ENCODE measurements around the gene P2RY12. TPM values are rescaled to one million over a fixed set of nuclear protein-coding genes. Genes with fewer than 3 reads are reported as not detected.

The P2RY12 gene
- total and polyA plus RNA-seq, 9 of the 15 experiments (the other 6 are each of a cell fraction or from before 2014, with no cell fraction given) = not detected

GRCh38 chr3:151393941-151394340, 9.4 kb upstream of the P2RY12 start:
- H3K27ac ChIP-seq (ENCODE audit: extremely low read depth, low read depth, low read length) = no peak overlapping the region
- no peaks in the 10 kb centered on the region for H3K79me2 ChIP-seq (ENCODE audit: control insufficient read depth, insufficient read depth, low read length)
- ChIA-PET CTCF (ENCODE audit: low intra/inter-chr PET ratio) (no interaction called here), POLR2A (no interaction called here)
- H3K4me2 ChIP-seq (ENCODE audit: insufficient read depth, low read length) = no peak overlapping the region
- ATAC-seq (no peak), DNase-seq (ENCODE audit: extremely low read depth in 1 of 4, low spot score in 3 of 4) (no peak), FAIRE-seq (no peak)
- H3K9me3 ChIP-seq (replicated peaks; ENCODE audit: control insufficient read depth, insufficient read depth, low read depth, low read length) = no peaks in the 10 kb centered on the region
- 3% methylated on average over 4 of the region's 4 CpGs for WGBS (ENCODE audit: insufficient coverage, low coverage, missing lambda C conversion rate)
- H3K36me3 ChIP-seq (ENCODE audit: control insufficient read depth, insufficient read depth, low read length) = no peaks in the 10 kb centered on the region
- intact Hi-C loops (cut with micrococcal nuclease) (no loop called here), in situ Hi-C loops (cut with MboI) (no loop called here)
- no peak overlapping the region for H3K4me3 ChIP-seq
- H3K4me1 ChIP-seq (replicated peaks in 1 of 2; ENCODE audit: control insufficient read depth in 2 of 2, insufficient read depth in 2 of 2, low read length in 2 of 2) = no peaks in the 10 kb centered on the region
- TF ChIP-seq XRCC4 (IDR thresholded peaks at IDR 0.05; ENCODE audit: extremely low read depth, insufficient read depth, insufficient read length) (no peak), GATAD2A (IDR thresholded peaks at IDR 0.05) (no peak), PKNOX1 (IDR thresholded peaks at IDR 0.05) (no peak), ZNF507 (tag; conservative IDR thresholded peaks at IDR 0.05) (no peak), MTA1 (IDR thresholded peaks at IDR 0.05; ENCODE audit: borderline replicate concordance) (no peak), SIRT6 (IDR thresholded peaks at IDR 0.05; ENCODE audit: low read depth, low read length) (no peak), HLTF (IDR thresholded peaks at IDR 0.05) (no peak), MED1 (CRISPR knock-in tag; IDR thresholded peaks at IDR 0.05; ENCODE audit: borderline replicate concordance) (no peak), MCM5 (IDR thresholded peaks at IDR 0.05; ENCODE audit: low read depth) (no peak), ZNF232 (CRISPR knock-in tag; IDR thresholded peaks at IDR 0.05) (no peak), ZNF436 (CRISPR knock-in tag; IDR thresholded peaks at IDR 0.05) (no peak), MCM7 (IDR thresholded peaks at IDR 0.05) (no peak)
- no peaks in the 10 kb centered on the region for H4K20me1 ChIP-seq (replicated peaks; ENCODE audit: control insufficient read depth, insufficient read depth, low read length)
- no peak overlapping the region for H3K9ac ChIP-seq (ENCODE audit: insufficient read depth in 1 of 2, low read depth in 2 of 2, low read length in 2 of 2)
- BruUV-seq (replicated peaks) = no TSS peak
- H3K27me3 ChIP-seq (ENCODE audit: control insufficient read depth in 2 of 2, insufficient read depth in 2 of 2, low read length in 2 of 2) = peaks cover 2 to 5% of the 10 kb centered on the region in 2 experiments; a peak in 4 of 5 replicates
- H2AFZ ChIP-seq (ENCODE audit: low read depth, low read length) = no peak overlapping the region
- no peaks in the 10 kb centered on the region for H3K9me1 ChIP-seq (ENCODE audit: control insufficient read depth, insufficient read depth, low read length)

Data from K562 (cell line).